HPDE6-E6E7 (cell line): ENCODE measurements around the gene CITED4.

Source experiments
- DNase-seq: peaks from one replicate; pipeline ENCODE4 v3.0.0; 2011; ENCODE audit warnings: missing footprints; ENCODE audit errors: extremely low spot score

CITED4 gene

GRCh38 chr1:40886318-40887011 lies 24.3 kb upstream of the CITED4 start:
- DNase-seq = peak; percentile 50

- DNase-seq = no peak
Measured at GRCh38 chr1:40884055-40884795, 22.1 kb upstream of the CITED4 start.

- DNase-seq = no peak
Measured at GRCh38 chr1:40880813-40881549, 18.8 kb upstream of the CITED4 start.

GRCh38 chr1:40879482-40880175 lies 17.5 kb upstream of the CITED4 start:
- no peak for DNase-seq

GRCh38 chr1:40878906-40879305 lies 16.7 kb upstream of the CITED4 start:
- DNase-seq = no peak

- peak; percentile 49 for DNase-seq
Measured at GRCh38 chr1:40877698-40878097, 15.5 kb upstream of the CITED4 start.

- no peak for DNase-seq
Measured at GRCh38 chr1:40876891-40877290, 14.7 kb upstream of the CITED4 start.

- DNase-seq = no peak
Measured at GRCh38 chr1:40876436-40876761, 14.2 kb upstream of the CITED4 start.

- DNase-seq = no peak
Measured at GRCh38 chr1:40873863-40874472, 11.8 kb upstream of the CITED4 start.

GRCh38 chr1:40872276-40872675 lies 10.1 kb upstream of the CITED4 start:
- DNase-seq = no peak

GRCh38 chr1:40870135-40870728 lies 8.1 kb upstream of the CITED4 start:
- DNase-seq = no peak

- DNase-seq = no peak
Measured at GRCh38 chr1:40868051-40868723, 6.0 kb upstream of the CITED4 start.

- DNase-seq = no peak
Measured at GRCh38 chr1:40861224-40862003, 749 bp downstream of the CITED4 start.

GRCh38 chr1:40860706-40861223 lies 1.4 kb downstream of the CITED4 start:
- no peak for DNase-seq

GRCh38 chr1:40858856-40859416 lies 3.2 kb downstream of the CITED4 start:
- no peak for DNase-seq

- DNase-seq = no peak
Measured at GRCh38 chr1:40857737-40858136, 4.4 kb downstream of the CITED4 start.

GRCh38 chr1:40856656-40857302 lies 5.4 kb downstream of the CITED4 start:
- no peak for DNase-seq

- no peak for DNase-seq
Measured at GRCh38 chr1:40856116-40856515, 6.0 kb downstream of the CITED4 start.

GRCh38 chr1:40855513-40855912 lies 6.7 kb downstream of the CITED4 start:
- DNase-seq = no peak
